GM12875 (cell line): ENCODE measurements around the gene MMADHC.

Experiments
- H3K4me3 ChIP-seq: one replicate; pipeline ENCODE4 v1.5.1; 2011; ENCODE audit warnings: low read depth, low read length, control low read depth
- CTCF ChIP-seq: IDR thresholded peaks from 2 replicates; pipeline ENCODE4 v1.5.1; 2011; ENCODE audit warnings: low read depth, mild to moderate bottlenecking, control low read depth, inconsistent platforms, low read length, moderate library complexity, borderline replicate concordance; ENCODE audit not compliant: insufficient read depth

Gene MMADHC

GRCh38 chr2:149595056-149595963 is 7.7 kb upstream of the MMADHC start:
- no peak overlapping the region for H3K4me3 ChIP-seq
- TF ChIP-seq CTCF, result no peak

- no peak overlapping the region for H3K4me3 ChIP-seq
- TF ChIP-seq CTCF, result no peak
These were observed 6.8 kb upstream of the MMADHC start for GRCh38 chr2:149594411-149594810.

GRCh38 chr2:149587950-149588487 is 444 bp upstream of the MMADHC start:
- H3K4me3 ChIP-seq, result peak overlapping the region; percentile 86
- TF ChIP-seq CTCF, result no peak

- H3K4me3 ChIP-seq, result peak overlapping the region; percentile 86
- TF ChIP-seq CTCF, result no peak
These were observed 716 bp downstream of the MMADHC start for GRCh38 chr2:149586898-149587219.

GRCh38 chr2:149586063-149586462 is 1.5 kb downstream of the MMADHC start:
- H3K4me3 ChIP-seq, result peak overlapping the region; percentile 23
- TF ChIP-seq CTCF, result no peak

- H3K4me3 ChIP-seq, result no peak overlapping the region
- no peak for TF ChIP-seq CTCF
These were observed 2.2 kb downstream of the MMADHC start for GRCh38 chr2:149585166-149585885.
